SU-DHL-6 (cell line): ENCODE results near the gene WFDC12.

Experiments
- EZH2phosphoT487 ChIP-seq: fragments of 200-600 bp; sonication (generic), shearing (Covaris generic); conservative IDR thresholded peaks from 2 replicates; pipeline ENCODE4 v1.6.1; 2018; ENCODE audit warnings: mild to moderate bottlenecking, antibody characterized with exemption, low read length, moderate library complexity, mixed read lengths
- TF ChIP-seq, protein P1 (sequence below): fragments of 200-600 bp; sonication (generic); IDR thresholded peaks from one replicate; pipeline ENCODE4 v1.5.1; 2017; ENCODE audit warnings: antibody characterized with exemption, mild to moderate bottlenecking, low read length, moderate library complexity; ENCODE audit not compliant: insufficient read depth, poor library complexity, severe bottlenecking

DNA sequence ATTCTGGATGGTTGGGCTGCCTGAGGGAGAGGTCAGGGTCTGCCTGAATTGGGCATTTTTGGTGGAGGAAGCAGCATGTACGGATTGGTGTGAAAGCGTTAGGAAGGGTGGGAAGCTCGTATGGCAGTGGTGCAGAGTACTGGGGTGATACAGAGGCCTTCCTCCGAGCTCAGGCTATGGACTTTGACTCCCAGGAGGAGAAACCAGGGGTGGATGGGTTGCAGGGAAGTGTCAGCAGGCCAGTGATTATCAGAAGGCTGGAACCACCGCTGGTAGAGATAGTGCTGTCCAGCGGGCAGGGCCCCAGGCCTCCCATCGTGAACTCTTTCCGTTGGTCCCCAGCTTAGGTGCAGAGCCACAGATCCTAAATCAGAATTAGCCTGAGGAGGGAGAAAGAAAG, 14.6 kb downstream of the WFDC12 start:
- TF ChIP-seq, protein P1, sequence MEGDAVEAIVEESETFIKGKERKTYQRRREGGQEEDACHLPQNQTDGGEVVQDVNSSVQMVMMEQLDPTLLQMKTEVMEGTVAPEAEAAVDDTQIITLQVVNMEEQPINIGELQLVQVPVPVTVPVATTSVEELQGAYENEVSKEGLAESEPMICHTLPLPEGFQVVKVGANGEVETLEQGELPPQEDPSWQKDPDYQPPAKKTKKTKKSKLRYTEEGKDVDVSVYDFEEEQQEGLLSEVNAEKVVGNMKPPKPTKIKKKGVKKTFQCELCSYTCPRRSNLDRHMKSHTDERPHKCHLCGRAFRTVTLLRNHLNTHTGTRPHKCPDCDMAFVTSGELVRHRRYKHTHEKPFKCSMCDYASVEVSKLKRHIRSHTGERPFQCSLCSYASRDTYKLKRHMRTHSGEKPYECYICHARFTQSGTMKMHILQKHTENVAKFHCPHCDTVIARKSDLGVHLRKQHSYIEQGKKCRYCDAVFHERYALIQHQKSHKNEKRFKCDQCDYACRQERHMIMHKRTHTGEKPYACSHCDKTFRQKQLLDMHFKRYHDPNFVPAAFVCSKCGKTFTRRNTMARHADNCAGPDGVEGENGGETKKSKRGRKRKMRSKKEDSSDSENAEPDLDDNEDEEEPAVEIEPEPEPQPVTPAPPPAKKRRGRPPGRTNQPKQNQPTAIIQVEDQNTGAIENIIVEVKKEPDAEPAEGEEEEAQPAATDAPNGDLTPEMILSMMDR: no peak
- TF ChIP-seq EZH2phosphoT487: no peak
